ENCODE results near the gene ELK1.
"Not testable (repeated sequence)": the region's sequence is repeated elsewhere in the genome, so short reads cannot be mapped to it uniquely, and the experiment has no call there.

The ELK1 gene

DNA sequence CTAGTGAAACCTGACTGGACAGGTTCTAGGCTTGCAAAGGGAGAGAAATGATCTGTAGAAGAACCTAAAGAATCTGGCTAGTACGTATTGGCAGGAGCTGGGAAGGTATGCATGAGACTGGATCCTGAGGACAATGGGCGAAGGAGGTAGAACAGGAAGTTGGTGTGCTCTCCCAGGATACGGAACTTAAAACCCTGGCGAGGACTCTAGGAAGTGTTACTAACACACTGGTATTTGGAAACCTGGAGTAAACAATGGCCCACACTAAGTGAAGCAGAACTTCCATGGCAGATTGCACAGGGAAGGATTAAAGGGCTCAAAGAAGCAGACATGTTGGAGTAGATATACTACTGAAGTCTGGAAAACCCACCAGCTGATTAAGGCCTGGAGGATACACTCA is 39.9 kb downstream of the ELK1 start:
- no peak for DNase-seq

DNA sequence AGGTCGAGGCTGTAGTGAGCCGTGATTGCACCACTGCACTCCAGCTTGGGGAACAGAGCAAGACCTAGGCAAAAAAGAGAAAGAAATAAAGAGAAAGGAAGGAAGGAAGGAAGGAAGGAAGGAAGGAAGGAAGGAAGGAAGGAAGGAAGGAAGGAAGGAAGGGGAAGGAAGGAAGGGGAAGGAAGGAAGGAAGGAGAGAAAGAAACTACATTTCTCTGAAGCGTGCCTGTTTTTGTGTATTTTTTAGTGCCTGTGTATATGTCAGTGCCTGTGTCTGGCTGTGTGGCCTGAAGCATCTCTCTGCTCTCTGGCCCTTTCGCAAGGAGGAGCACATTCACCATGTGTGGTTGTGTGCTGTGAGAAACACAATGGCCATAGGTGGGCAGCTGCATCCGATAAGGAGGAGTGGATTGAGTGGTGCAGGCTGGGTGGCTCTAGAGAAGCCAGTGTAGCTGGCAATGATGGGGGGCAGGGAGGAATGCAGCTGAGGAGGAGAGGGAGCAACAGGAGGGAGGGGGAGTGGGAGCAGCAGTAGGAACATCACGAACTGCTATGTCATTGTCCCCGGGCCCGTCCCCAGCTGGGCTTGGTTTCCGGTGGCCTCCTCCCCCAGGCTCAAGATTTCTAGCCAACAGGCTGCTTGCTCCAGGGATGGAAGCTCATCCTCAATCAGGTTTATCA is 42.1 kb downstream of the ELK1 start:
- no peak for DNase-seq

DNA sequence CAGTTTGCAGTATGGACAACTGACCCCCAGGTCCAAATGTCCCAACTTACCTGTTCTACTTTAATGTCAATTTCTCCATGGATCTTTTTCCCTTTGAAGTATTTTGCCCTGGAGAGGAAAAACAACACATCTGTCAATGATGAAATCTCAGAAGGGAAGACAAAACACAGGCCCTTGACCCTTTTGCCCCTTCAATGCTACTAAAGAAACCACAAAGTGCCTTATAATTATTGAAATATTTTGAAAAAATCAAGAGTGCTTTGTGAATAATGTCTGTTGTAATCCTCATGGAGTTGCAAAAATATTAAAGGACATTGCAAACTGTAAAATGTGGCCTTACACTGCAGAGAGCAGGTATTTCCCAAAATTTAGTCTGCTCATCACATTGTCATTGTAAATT is 43.3 kb downstream of the ELK1 start:
- DNase-seq = no peak

DNA sequence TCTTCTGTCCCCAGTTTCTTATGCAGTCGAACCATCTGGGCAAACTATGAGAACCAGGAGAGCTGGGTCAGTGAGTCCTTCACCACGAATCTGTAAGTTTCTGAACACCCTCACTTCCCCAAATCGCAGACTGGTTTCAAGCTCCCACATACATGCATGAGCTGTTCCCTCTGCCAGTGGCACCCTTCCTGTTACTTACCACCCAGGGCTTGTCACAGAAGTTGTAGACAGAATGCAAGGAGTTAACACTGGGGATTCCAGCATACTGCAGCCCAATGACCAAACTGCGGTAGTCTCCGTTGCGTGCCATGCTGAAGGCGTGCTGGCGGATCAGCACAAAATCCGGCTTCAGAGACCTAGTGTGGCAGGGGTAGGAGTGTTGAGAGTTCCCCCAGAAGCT is 45.3 kb downstream of the ELK1 start:
- no peak for DNase-seq

DNA sequence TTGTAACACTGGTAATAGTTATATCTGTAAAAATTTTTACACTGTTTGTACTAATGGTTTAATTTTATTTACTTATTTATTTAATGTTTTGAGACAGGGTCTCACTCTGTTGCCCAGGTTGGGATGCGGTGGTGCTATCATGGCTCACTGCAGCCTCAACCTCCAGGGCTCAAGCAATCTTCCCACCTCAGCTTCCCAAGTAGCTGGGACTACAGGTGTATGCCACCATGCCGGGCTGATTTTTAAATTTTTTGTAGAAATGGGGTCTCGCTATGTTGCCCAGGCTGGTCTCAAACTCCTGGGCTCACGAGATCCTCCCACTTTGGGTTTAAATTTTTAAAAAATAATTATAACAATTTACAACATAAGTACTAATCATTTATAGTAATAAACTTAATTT is 47.2 kb downstream of the ELK1 start:
- not testable (repeated sequence) for DNase-seq

DNA sequence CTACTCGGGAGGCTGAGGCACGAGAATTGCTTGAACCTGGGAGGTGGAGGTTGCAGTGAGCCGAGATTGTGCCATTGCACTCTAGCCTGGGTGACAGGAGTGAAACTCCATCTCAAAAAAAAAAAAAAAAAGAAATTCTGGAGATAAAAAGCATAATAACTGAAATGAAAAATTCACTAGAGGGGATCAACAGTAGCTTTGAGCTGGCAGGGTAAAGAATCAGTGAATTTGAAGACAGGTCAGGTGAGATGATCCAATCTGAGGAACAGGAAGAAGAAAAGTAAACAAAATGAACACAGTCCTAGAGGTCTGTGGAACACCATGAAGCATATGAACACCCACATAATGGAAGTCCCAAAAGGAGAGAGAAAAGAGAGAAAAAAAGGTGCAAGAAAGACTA is 53.1 kb downstream of the ELK1 start:
- DNase-seq = no peak

DNA sequence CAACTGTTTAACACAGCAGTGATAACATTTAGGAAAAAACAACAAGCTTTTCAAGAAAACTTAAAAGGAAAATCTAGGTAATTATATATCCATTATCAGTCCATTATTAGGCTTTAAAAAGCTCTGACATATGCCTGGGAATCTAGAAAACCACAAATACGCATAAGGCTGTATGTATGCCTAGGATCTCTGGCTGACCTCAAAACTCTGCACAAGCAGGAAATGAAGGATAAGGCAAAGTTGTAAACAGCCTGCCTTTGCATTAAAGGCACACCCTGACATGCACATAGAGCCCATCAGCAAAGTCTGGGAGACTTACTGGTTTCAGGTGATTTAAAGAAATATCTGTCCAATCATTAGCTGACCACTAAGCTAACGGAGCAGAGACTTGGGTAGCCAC is 54.1 kb downstream of the ELK1 start:
- DNase-seq = no peak

DNA sequence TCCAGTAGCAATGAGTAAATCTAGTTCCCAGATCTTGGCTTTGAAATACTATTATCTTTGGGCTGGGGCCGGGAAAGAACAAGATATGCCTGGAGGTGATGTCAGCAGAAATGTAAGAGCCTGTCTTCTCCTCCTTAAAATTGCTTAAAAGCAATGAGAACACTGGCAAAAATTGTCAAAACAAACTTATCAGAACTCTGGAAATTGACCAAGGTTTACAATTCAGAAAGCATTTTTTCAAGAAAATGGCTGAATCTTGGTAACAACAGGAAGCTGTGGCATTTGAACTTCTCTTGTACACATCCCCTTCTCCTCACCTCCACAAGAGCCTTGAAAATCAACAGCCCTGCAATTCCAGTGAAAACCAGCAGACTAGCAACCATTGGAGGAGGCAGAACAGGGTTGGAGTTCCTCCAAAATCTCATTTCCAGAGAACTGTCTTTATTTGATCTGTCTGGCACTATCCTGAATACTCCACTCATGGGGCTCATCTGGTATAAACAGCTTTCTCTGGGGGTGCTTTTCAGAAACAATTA is 54.6 kb downstream of the ELK1 start:
- no peak for DNase-seq

DNA sequence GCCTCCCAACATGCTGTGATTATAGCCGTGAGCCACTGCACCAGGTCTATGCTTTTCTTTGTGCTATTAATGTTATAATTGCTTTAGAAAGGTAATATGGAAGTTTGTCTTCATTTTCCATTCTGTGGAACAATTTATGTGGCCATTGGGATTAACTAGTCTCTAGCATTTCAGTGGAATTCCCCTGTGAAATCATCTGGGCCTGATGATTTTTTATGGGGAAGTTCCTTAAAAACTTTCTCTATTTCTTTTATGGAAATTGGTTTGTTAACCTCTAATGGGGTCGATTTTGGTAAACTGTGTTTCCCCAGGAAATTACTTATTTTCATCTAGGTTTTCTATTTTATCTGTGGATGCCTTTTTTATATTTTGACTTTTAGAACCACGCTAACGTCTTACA is 56.8 kb downstream of the ELK1 start:
- DNase-seq = no peak

DNA sequence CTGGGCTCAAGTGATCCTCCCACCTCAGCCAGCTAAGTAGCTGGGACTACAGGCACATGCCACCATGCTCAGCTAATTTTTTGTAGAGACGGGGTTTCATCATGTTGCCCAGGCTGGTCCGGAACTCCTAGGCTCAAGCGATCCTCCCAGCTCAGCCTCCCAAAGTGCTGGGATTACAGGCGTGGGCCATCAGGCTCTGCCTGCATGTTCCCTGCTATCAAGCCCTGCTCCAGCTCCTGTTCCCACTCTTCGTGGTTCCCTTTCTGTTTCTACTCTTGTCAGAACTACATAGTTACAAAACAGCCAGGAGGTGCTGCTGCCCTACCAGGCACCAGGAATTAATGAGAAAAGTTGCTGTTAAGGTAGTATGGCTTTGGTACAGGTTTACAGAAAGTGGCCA is 59.4 kb downstream of the ELK1 start:
- no peak for DNase-seq

DNA sequence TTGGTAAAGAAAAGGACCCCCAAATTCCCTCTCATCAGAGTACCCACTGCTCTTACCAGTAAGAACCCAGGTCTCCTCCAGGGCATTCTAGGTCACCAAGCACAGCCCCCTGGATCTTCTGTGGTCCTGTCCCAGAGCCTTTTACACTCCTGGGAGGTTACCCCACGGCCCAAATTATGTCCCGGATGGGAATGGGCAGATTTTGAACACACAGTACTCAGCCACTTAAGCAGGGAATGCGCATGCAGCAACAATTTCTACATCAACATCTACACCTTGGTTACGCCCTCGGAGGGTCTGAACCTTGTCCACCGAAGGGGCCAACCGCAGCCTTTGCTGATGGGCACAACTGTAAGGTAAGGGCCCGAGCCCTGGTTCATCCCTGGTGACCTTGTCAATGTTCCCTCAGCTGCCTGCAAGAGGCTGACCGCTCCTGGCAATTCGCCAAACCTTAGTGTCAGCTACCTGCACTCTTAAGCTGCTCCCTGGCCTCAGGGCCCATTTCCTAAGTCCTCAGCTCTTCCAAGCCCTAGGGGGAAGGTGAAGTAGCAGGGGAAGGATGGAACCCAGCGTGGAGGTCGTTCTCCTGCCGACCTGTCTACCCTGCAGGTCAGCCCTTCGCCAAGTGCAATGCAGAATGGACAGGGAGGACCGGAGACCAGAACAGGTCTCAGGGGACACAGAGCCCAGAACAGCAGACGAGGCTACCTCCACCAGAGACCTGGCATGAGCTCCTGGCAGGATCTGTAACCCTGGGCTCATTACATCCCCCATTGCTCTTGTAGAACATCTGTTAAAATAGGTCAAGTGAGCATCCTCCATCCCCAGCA is 62.2 kb downstream of the ELK1 start:
- DNase-seq = no peak

DNA sequence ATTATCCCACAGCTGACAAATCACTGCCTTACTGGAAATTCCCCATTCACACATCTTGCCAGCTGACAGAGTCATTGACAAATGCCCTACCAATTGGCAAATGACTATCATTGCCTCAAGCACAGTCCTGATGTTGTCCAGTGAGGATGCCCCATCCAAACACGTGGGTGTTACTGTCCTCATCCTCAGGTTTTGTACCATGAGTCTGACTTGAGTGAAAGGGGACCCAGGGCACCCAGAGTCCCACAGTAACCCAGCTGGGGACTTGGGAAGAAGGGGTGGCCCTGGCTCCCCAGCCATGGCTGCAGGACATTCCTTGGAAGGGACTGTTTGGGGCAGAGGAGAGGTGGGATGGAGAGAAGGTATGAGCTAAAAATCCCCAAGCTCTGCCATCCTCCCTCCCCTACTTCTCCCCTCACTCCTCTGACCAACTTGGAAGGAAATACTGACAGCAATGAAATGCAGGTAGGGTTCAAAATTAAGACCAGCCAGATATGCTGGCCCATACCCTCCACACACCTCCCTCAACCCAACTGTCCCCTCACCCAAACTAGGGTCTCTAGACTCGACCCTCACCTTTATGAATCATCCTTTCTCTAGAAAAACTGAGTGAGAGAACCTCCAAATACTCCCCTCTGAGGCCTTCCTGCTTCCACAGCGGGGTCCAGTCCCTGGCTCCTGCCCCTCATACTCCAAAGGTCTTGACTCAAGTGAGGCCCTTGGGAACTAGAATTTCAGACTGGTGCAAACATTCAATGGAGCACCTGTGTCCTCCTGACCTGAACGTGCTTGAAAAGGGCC is 63.1 kb downstream of the ELK1 start:
- DNase-seq = no peak

DNA sequence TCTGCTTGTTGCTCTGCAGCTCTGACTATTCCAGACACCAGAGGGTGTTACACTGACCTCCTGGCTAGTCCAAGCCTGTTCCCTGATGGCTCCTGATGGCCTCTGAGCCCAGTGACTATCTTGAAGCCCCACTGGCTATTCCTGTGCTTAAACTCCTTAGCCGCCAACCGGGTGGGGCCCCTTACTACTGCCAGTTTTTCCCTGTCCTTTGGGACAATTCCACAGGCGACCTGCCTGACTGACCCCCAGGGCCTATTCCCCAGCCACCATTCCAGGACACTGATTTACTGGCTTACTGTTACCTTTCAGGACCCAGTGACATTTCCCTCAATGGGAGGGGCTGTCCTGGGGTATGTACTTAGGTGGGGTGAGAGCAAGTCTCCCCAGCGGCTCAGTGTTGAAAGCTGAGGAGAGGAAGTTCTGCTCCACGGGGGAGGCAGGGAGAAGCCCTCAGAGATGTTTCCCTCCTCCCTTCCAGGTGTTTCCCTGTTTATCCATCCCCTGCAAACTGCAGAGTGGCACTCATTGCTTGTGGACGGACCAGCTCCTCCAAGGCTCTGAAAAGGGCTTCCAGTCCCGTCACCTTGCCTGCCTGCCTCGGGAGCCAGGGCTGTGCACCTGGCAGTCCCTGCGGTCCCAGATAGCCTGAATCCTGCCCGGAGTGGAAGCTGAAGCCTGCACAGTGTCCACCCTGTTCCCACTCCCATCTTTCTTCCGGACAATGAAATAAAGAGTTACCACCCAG is 64.1 kb downstream of the ELK1 start:
- no peak for DNase-seq

Measured in SIG-M5 (cell line).